T-helper 22 cell (primary cell): ENCODE measurements around the gene PLAAT5.
"Not testable (repeated sequence)": the region's sequence is repeated elsewhere in the genome, so short reads cannot be mapped to it uniquely, and the experiment has no call there.

Source experiments
- DNase-seq: peaks from one replicate; pipeline ENCODE4 v3.0.0-alpha.2; 2020; ENCODE audit warnings: low read depth

PLAAT5 gene, protein sequence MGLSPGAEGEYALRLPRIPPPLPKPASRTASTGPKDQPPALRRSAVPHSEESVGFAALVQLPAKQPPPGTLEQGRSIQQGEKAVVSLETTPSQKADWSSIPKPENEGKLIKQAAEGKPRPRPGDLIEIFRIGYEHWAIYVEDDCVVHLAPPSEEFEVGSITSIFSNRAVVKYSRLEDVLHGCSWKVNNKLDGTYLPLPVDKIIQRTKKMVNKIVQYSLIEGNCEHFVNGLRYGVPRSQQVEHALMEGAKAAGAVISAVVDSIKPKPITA

GRCh38 chr11:63490551-63491239 lies at the start of gene PLAAT5:
TSS of gene PLAAT5 (minus strand) at chr11:63491167. CDS start at chr11:63491034, 133 bp downstream.
- DNase-seq = no peak

DNA sequence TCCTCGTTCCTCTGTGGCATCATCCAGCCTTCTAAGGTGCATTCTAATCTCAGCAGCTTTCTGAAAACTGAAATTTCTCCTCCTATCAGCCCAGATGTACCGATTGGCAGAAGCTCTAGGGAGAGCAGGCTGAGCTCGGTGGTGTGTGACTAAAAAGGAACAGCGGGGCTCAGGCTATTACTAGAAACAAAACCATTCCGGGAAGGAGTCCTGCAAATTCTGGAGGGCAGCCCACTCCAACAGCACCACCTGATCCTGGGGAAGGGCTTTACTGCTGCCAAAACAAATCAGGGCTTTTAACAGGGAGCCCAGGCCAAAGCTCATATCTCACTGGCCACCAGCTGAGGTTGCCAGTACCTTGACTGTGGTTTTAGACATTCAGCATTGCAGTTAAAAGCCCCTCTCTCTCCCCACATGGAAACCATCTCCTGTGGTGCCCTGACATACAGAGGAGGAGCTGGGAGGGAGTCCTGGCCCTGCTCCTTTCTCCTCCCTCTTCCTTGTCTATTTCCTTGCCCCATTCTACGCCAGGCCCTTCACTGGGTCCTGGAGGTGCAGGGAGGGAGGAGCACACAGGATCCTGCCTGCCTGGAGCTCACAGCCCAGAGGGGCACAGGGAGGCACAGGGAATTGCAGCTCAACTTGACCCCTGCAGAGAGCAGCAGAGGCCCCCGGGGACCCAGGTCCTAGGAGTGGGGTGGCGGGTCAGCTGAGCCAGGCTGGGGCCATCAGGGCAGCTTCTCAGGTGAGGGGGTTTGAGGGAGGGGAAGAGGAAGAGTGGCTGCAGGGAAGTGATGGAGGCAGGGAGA lies 46.5 kb upstream of the PLAAT5 start:
- DNase-seq = no peak

DNA sequence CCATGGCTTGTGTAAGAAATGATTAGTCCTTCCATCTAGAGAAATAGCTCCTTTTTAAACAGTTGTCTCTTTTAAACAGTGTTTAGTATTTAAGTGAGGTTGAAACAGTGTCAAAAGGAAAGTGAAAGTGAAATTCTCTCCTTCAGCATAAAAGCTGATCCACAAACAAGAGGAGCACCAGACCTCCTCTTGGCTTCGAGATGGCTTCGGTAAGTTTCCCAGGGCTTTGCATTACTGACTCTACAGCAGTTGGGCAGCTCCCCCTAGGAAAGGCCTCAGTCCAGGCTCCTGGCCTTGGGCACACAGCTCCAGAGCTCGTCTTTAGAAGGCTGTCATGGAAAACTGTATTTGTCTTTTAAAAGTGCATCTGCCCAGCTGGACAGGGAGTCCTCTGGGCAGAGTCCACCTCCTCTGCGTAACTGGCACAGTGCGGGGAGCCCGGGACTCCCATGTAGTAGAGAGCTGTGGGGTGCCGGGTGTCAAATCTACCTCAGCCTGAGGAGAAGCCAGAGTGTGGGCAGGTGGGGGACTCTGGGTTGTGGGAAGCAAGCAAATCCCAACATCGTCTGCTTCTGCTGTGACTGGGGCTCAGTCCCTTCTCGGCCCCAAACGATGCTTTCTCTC lies 45.8 kb upstream of the PLAAT5 start, which contains the start of gene PLAAT4:
PLAAT4 (plus strand) TSS at position 140 of the 624 bp plus-strand sequence; CDS start at position 201, 61 bp downstream.
- DNase-seq = no peak

GRCh38 chr11:63535734-63536133 lies 44.8 kb upstream of the PLAAT5 start:
- no peak for DNase-seq

DNA sequence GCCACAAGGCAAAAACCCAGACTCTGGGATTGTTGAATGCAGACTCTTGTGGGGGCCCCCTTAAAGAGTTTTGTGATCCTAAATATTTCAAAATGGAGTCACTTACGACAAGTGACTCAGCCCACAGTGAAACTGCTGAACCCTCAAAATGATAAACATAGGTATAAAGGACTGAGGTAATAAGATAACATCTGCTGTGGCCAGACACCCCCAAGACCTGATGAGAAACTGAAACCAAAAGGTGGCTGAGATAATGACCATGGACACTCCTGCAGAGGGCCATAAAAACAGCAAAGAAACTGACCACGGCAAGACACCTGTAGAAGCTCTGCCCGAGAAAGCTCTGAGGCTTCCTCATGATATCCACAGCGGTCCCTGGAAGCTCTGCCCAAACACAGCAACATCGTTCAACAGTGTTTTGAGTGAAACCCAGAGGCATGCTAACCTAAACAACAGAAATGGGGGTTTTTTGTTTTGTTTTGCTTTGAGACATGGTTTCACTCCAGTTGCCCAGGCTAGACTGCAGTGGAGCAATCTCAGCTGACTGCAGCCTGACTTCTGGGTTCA lies 44.0 kb upstream of the PLAAT5 start:
- DNase-seq = no peak

GRCh38 chr11:63534076-63534475 lies 43.1 kb upstream of the PLAAT5 start:
- no peak for DNase-seq

- DNase-seq = no peak
These were observed 42.0 kb upstream of the PLAAT5 start for GRCh38 chr11:63532799-63533475.

- no peak for DNase-seq
These were observed 41.1 kb upstream of the PLAAT5 start for GRCh38 chr11:63532117-63532516.

DNA sequence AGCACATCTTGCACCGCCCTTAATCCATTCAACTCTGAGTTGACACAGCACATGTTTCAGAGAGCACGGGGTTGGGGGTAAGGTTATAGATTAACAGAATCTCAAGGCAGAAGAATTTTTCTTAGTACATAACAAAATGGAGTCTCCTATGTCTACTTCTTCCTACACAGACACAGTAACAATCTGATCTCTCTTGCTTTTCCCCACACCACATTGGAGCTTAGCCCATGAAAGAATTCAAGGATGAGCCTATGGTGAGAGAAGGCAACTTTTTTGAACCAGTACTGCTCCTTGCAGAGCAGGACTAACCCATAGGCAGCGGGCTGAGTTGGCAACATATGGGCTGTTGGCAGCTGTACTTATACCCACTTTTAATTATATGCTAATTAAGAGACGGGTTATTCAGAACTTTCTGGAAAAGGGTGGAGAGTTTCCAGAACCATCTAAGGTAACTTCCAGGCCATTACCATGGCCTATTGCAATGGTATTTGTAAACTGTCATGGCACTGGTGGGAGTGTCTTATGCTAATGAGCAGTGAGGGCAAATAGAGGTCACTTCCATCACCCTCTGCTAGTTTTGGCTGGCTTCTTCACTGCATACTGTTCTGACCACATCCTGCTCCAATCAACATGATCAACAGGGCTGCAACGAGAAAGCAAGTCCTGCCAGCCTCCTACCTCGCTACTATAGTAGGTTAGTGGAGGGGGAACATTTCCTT lies 40.3 kb upstream of the PLAAT5 start:
- DNase-seq = peak; percentile 55

- DNase-seq = no peak
These were observed 39.1 kb upstream of the PLAAT5 start for GRCh38 chr11:63530021-63530420.

DNA sequence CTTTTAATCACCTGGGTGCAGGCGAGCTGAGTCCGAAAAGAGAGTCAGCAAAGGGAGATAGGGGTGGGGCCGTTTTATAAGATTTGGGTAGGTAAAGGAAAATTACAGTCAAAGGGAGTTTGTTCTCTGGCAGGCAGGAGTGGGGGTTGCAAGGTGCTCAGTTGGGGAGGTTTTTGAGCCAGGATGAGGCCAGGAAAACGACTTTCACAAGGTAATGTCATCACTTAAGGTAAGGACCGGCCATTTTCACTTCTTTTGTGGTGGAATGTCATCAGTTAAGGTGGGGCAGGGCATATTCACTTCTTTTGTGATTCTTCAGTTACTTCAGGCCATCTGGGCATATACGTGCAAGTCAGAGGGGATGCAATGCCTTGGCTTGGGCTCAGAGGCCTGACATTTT lies 38.4 kb upstream of the PLAAT5 start:
- DNase-seq = not testable (repeated sequence)

- DNase-seq = not testable (repeated sequence)
These were observed 37.8 kb upstream of the PLAAT5 start for GRCh38 chr11:63528729-63529278.

GRCh38 chr11:63528156-63528555 lies 37.2 kb upstream of the PLAAT5 start:
- DNase-seq = not testable (repeated sequence)

DNA sequence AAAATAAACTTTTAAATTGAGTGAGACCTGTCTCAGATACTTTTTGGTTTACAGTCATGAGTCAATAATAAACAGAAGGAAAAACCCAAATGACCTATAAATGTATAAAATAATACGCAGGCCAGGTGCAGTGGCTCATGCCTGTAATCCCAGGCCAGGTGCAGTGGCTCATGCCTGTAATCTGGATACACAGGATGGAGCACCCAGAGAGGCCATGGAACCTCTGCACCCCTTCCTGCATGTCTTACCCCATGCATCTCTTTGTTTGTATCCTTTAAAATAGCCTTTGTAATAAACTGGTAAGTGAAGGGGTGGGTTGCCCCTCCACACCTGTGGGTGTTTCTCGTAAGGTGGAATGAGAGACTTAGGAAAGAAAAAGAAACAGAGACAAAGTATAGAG lies 36.7 kb upstream of the PLAAT5 start:
- DNase-seq = no peak

GRCh38 chr11:63523151-63523550 lies 32.2 kb upstream of the PLAAT5 start:
- DNase-seq = no peak

- no peak for DNase-seq
These were observed 30.9 kb upstream of the PLAAT5 start for GRCh38 chr11:63521896-63522295.

- no peak for DNase-seq
These were observed 29.7 kb upstream of the PLAAT5 start for GRCh38 chr11:63520606-63521170.

GRCh38 chr11:63518548-63518947 lies 27.6 kb upstream of the PLAAT5 start:
- no peak for DNase-seq

DNA sequence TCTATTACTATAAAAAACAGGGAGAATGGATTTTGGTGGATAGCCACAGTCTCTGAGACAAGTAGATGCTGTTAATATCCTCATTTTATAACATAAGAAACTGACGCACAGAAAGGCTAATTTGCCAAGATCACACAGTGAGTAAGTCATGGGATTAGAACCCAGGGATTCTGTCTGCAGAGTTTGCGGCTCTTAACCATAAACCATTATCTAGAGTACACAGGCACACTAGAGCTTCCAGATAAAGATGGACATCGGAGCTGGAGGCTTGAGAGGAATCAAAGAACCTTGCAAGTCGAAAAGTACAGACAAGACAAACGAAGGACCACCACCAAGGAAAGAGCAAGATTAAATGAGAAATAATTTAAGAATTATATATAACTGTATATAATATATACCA lies 26.2 kb upstream of the PLAAT5 start:
- DNase-seq = no peak

- DNase-seq = no peak
These were observed 25.1 kb upstream of the PLAAT5 start for GRCh38 chr11:63516109-63516508.
